Posterior cingulate gyrus (tissue), 11 donors: Measurements from ENCODE around the gene CARD11.
"Not testable (repeated sequence)": the region's sequence is repeated elsewhere in the genome, so short reads cannot be mapped to it uniquely, and the experiment has no call there.

Experiments
- DNase-seq, 10 donors: peaks; one replicate each; pipeline versions ENCODE4 v3.0.0 to v3.0.0-alpha.2; 2020 to 2021; ENCODE audit warnings: mixed read lengths in 3 of 10
- intact Hi-C: fragments of 100-400 bp; cut with DNase I; formaldehyde crosslinking; loops from one replicate; pipeline ENCODE4 v1.15.1; 2023

CARD11 gene

GRCh38 chr7:2967705-2968104 lies 76.0 kb downstream of the CARD11 start:
- intact Hi-C loops = no loop called here
- peak in 2 of 10 donors; percentile 25 to 60 for DNase-seq

GRCh38 chr7:2967253-2967652 lies 76.4 kb downstream of the CARD11 start:
- peak in 1 of 10 donors; percentile 15 for DNase-seq
- intact Hi-C loops = no loop called here

- peak in 2 of 10 donors; percentile 41 to 52 for DNase-seq
- intact Hi-C loops = no loop called here
These were observed 77.1 kb downstream of the CARD11 start for GRCh38 chr7:2966466-2967078.

GRCh38 chr7:2965745-2966270 lies 77.9 kb downstream of the CARD11 start:
- intact Hi-C loops = no loop called here
- no peak for DNase-seq

- intact Hi-C loops = no loop called here
- DNase-seq = peak in 1 of 10 donors; percentile 6
These were observed 78.4 kb downstream of the CARD11 start for GRCh38 chr7:2965301-2965700.

- intact Hi-C loops = no loop called here
- no peak for DNase-seq
These were observed 79.5 kb downstream of the CARD11 start for GRCh38 chr7:2964208-2964607.

GRCh38 chr7:2962865-2963264 lies 80.8 kb downstream of the CARD11 start:
- DNase-seq = peak in 1 of 10 donors; percentile 27

GRCh38 chr7:2959828-2960599 lies 83.7 kb downstream of the CARD11 start:
- DNase-seq = peak in 3 of 10 donors; percentile 12 to 44 (median 15)
- intact Hi-C loops = no loop called here

More at GRCh38 chr7:2962865-2963264, 80.8 kb downstream of the CARD11 start:
- intact Hi-C loops = no loop called here

GRCh38 chr7:2959103-2959680 lies 84.5 kb downstream of the CARD11 start:
- DNase-seq = peak in 3 of 10 donors; percentile 2 to 79 (median 72)
- intact Hi-C loops = no loop called here

- peak in 2 of 10 donors; percentile 43 to 44 for DNase-seq
- intact Hi-C loops = no loop called here
These were observed 85.1 kb downstream of the CARD11 start for GRCh38 chr7:2958416-2959102.

GRCh38 chr7:2957369-2957727 lies 86.3 kb downstream of the CARD11 start:
- intact Hi-C loops = not testable (repeated sequence)
- DNase-seq = peak in 1 of 10 donors; percentile 8

- DNase-seq = peak in 2 of 10 donors; percentile 7 to 41
- intact Hi-C loops = no loop called here
These were observed 86.9 kb downstream of the CARD11 start for GRCh38 chr7:2956526-2957368.

- intact Hi-C loops = no loop called here
These were observed 87.6 kb downstream of the CARD11 start for GRCh38 chr7:2956076-2956475.

GRCh38 chr7:2955269-2955668 lies 88.4 kb downstream of the CARD11 start:
- intact Hi-C loops = no loop called here
- peak in 1 of 10 donors; percentile 18 for DNase-seq

More at GRCh38 chr7:2956076-2956475, 87.6 kb downstream of the CARD11 start:
- DNase-seq = peak in 2 of 10 donors; percentile 19 to 25

GRCh38 chr7:2954433-2954853 lies 89.2 kb downstream of the CARD11 start:
- DNase-seq = peak in 3 of 10 donors; percentile 13 to 82 (median 35)

GRCh38 chr7:2953588-2954407 lies 89.9 kb downstream of the CARD11 start:
- peak in 3 of 10 donors; percentile 3 to 53 (median 11) for DNase-seq
- intact Hi-C loops = no loop called here

More at GRCh38 chr7:2954433-2954853, 89.2 kb downstream of the CARD11 start:
- intact Hi-C loops = no loop called here

GRCh38 chr7:2953099-2953498 lies 90.6 kb downstream of the CARD11 start:
- intact Hi-C loops = no loop called here
- peak in 1 of 10 donors; percentile 9 for DNase-seq

GRCh38 chr7:2952316-2952715 lies 91.4 kb downstream of the CARD11 start:
- peak in 3 of 10 donors; percentile 14 to 25 (median 14) for DNase-seq
- intact Hi-C loops = no loop called here

- intact Hi-C loops = no loop called here
- DNase-seq = peak in 1 of 10 donors; percentile 1
These were observed 93.1 kb downstream of the CARD11 start for GRCh38 chr7:2950578-2950977.
